LNCAP (cell line): ENCODE results near the gene MYZAP.

Source experiments
- TF ChIP-seq, protein P1 (sequence below): fragments of 450-650 bp; IDR thresholded peaks from 2 replicates; pipeline ENCODE4 v1.5.1; 2017; ENCODE audit warnings: mild to moderate bottlenecking

MYZAP gene

DNA sequence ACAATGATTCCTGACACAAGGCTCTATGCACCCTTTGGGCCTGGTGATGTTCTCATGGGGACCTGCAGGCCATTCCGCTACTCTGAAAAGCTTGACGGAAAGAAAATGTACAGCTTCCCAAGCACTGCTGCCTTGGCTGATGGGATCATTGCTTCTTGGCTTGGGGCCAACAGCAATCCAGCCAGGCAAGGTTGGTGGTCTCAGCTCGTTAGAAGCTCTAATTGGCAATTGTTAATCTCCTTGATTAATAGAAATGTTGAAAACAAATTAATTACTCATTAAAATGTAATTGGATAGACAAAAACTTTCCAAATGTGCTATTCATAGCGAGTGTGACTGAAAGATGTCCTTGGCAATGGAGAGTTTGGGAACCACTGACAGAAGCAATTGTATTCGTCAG lies 16.3 kb upstream of the MYZAP start:
- TF ChIP-seq, protein P1, sequence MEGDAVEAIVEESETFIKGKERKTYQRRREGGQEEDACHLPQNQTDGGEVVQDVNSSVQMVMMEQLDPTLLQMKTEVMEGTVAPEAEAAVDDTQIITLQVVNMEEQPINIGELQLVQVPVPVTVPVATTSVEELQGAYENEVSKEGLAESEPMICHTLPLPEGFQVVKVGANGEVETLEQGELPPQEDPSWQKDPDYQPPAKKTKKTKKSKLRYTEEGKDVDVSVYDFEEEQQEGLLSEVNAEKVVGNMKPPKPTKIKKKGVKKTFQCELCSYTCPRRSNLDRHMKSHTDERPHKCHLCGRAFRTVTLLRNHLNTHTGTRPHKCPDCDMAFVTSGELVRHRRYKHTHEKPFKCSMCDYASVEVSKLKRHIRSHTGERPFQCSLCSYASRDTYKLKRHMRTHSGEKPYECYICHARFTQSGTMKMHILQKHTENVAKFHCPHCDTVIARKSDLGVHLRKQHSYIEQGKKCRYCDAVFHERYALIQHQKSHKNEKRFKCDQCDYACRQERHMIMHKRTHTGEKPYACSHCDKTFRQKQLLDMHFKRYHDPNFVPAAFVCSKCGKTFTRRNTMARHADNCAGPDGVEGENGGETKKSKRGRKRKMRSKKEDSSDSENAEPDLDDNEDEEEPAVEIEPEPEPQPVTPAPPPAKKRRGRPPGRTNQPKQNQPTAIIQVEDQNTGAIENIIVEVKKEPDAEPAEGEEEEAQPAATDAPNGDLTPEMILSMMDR = no peak

DNA sequence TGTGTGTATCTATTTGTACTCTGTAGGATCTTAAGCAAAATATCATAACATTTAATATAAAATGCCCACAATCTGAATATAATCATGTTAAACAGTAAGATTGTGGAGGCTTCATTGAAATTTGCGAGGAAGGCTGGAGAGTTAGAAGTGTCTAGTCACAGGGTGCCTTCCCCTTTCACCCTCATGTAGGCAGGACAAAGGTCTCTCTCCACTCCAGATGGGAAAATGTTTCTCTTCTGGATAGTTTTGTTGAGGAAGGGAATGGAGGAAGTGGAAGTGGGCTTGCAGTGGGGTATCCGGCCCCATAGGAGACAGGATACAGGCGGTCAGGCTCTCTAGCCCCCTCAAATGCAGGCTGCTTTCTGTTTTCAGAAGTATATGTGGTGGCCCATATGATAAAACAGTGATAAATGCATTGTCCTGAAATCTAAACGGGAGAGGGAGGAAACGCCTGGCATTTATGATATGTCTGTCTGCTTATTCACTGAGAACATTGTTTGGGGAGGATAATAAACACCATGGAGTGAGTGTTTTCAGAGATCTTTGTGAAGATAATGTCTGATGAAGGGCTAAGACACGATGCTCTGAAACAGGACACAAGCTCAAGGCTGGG lies 13.3 kb upstream of the MYZAP start:
- TF ChIP-seq, protein P1 = no peak

DNA sequence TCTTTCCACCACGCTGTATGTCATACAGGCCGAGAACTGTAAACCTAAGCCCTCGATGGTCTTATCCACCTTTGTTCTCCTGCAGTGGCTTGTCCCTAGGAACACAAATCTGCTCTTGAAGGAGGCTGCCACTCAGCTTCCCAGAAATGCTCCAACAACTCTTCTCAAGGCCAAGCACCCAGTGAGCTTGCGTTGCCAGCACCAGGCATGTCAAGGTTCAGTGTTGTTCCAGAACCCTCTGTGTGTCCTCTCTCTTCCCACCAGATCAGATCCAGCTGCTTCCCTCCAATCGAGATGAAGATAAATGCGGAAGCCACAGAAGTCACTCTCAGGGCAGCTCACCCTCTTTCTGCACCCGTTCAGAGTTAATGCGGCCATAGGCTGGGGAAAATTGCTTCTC lies 11.3 kb upstream of the MYZAP start:
- TF ChIP-seq, protein P1 = no peak

DNA sequence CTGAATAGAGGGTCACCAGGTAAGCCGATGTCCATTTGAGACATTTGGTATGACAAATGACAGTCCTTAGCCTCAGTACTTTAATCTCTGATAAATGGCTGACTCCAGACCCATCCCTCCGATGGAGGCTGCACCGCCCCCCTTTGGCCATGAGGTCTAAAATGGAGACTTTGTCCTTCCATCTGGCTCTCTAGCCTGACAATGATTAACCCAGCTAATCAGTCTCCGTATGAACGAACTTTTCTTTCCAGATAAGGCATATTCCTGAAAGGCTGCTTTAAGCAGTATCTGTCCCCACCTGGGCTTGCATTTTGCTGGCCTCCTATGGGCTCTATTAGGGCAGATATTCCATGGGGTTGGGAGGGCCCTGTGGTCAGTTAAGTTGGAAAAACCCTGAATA lies 10.8 kb upstream of the MYZAP start:
- TF ChIP-seq, protein P1 = no peak

DNA sequence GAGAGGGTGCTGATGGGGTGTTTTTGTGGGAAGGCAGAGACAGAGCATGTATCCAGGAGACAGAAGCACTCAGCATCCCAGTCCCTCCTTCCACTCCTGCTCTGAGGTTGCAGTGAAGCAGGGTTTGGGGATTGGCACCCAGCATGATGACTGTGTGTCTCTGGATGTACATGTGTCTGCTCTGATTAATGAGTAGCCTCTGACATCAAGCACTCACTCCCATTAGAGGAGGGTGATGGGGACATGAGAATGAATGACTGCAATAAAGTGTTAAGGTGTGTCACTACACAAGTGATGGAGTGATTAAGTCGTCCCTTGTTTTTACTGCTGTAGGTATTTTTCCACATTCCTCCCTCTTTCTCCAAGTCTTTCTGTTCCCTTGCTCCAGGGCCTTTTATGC lies 9.6 kb upstream of the MYZAP start:
- TF ChIP-seq, protein P1 = no peak

DNA sequence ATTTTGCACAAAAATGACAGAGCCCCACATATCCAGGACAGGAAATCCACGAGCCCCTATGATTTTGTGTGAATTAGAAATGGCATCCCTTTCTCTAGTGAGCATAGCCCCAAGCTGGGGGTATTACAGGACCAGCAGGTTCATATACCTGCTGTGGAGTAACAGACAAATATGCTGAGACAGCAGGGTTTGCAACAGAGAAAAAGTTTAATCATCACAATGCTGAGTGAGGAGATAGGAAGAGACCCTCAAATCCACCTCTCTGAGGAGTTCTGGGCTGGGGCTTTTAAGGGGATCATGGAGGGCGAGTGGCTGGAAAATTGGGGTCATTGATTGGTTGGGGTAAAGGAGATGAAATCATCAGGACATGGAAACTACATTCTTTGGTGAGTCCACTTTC lies 8.4 kb upstream of the MYZAP start:
- TF ChIP-seq, protein P1 = no peak

DNA sequence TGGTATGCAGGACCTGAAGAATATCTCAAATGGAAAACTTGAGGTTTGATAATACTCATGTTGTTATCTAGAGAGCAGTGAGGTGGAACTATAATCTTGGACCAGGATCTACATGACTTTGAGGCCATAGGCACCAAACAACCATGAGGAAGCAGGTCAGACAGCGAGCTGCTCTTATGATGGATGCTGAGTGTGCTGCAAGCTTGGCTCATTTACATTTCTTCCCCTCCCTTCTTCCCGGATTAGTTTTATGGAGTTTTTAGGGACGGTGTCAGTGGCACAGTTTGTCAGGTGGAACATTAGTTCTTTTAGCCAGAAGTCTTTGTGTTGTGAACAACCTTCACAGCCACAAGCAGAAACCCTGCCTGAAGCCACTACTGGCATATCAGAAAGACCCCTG lies 8.0 kb upstream of the MYZAP start:
- TF ChIP-seq, protein P1 = no peak
